Nephron (organoid): ENCODE data around the gene CD40.

ENCODE experiments used
- H3K27ac Mint-ChIP-seq, 3 experiments: 2 replicates each; pipeline ENCODE4 v1.8.0; 2020; ENCODE audit warnings: mixed read lengths in 3 of 3, mild to moderate bottlenecking in 2 of 3, moderate library complexity in 1 of 3
- H3K27me3 Mint-ChIP-seq: 2 replicates; pipeline ENCODE4 v1.8.0; 2021; ENCODE audit warnings: low read depth, mild to moderate bottlenecking, moderate library complexity, mixed read lengths
- H3K36me3 Mint-ChIP-seq: 2 replicates; pipeline ENCODE4 v1.8.0; 2020; ENCODE audit warnings: low read depth, mixed read lengths
- H3K4me1 Mint-ChIP-seq: 2 replicates; pipeline ENCODE4 v1.8.0; 2020; ENCODE audit warnings: mixed read lengths
- H3K4me3 Mint-ChIP-seq, 3 experiments: 2 replicates each; pipeline ENCODE4 v1.8.0; 2020; ENCODE audit warnings: mild to moderate bottlenecking in 3 of 3, mixed read lengths in 3 of 3, moderate library complexity in 2 of 3
- H3K9me3 Mint-ChIP-seq: 2 replicates; pipeline ENCODE4 v1.8.0; 2020; ENCODE audit warnings: mixed read lengths
- CTCF ChIP-seq, 3 experiments: fragments of 200-600 bp; sonication (generic); IDR thresholded peaks; one replicate each; pipeline ENCODE4 v1.5.0; 2021; ENCODE audit warnings: antibody characterized with exemption in 3 of 3; ENCODE audit not compliant: unreplicated experiment in 3 of 3

The CD40 gene

GRCh38 chr20:46114449-46114848 is 3.7 kb upstream of the CD40 start:
- H3K36me3 Mint-ChIP-seq: no peaks in the 10 kb centered on the region
- H3K27me3 Mint-ChIP-seq: peaks cover 77% of the 10 kb centered on the region

GRCh38 chr20:46118481-46119020 is 437 bp downstream of the CD40 start:
- Mint-ChIP-seq H3K27ac (peak overlapping the region in 2 of 3 experiments; percentile 49 to 52), H3K4me3 (peak overlapping the region; percentile 76 to 87 (median 83)), H3K36me3 (no peaks in the 10 kb centered on the region), H3K27me3 (peaks cover 71% of the 10 kb centered on the region), H3K9me3 (peaks cover 3% of the 10 kb centered on the region), H3K4me1 (no peaks in the 10 kb centered on the region)
- no peak for TF ChIP-seq CTCF (IDR thresholded peaks at IDR 0.05; ENCODE audit: unreplicated experiment in 3 of 3)

More at GRCh38 chr20:46114449-46114848, 3.7 kb upstream of the CD40 start:
- no peak for TF ChIP-seq CTCF (IDR thresholded peaks at IDR 0.05; ENCODE audit: unreplicated experiment in 3 of 3)
- Mint-ChIP-seq H3K27ac (no peak overlapping the region), H3K9me3 (peaks cover 3% of the 10 kb centered on the region), H3K4me3 (peak overlapping the region in 1 of 3 experiments; percentile 15), H3K4me1 (no peaks in the 10 kb centered on the region)

- Mint-ChIP-seq H3K27me3 (peaks cover 70% of the 10 kb centered on the region), H3K9me3 (peaks cover 3% of the 10 kb centered on the region), H3K4me1 (no peaks in the 10 kb centered on the region), H3K36me3 (no peaks in the 10 kb centered on the region), H3K4me3 (no peak overlapping the region), H3K27ac (no peak overlapping the region)
- TF ChIP-seq CTCF (IDR thresholded peaks at IDR 0.05; ENCODE audit: unreplicated experiment in 3 of 3): no peak
These were observed 973 bp downstream of the CD40 start for GRCh38 chr20:46119028-46119546.

- TF ChIP-seq CTCF (IDR thresholded peaks at IDR 0.05; ENCODE audit: unreplicated experiment in 3 of 3): no peak
- Mint-ChIP-seq H3K4me1 (no peaks in the 10 kb centered on the region), H3K27ac (no peak overlapping the region), H3K36me3 (no peaks in the 10 kb centered on the region), H3K4me3 (no peak overlapping the region), H3K9me3 (peaks cover 3% of the 10 kb centered on the region), H3K27me3 (peaks cover 66% of the 10 kb centered on the region)
These were observed 1.4 kb downstream of the CD40 start for GRCh38 chr20:46119547-46119946.

- H3K4me3 Mint-ChIP-seq: no peak overlapping the region
- no peak overlapping the region for H3K27ac Mint-ChIP-seq
- no peak for TF ChIP-seq CTCF (IDR thresholded peaks at IDR 0.05; ENCODE audit: unreplicated experiment in 3 of 3)
- H3K9me3 Mint-ChIP-seq: peaks cover 3% of the 10 kb centered on the region
- no peaks in the 10 kb centered on the region for H3K36me3 Mint-ChIP-seq
- no peaks in the 10 kb centered on the region for H3K4me1 Mint-ChIP-seq
- peaks cover 62% of the 10 kb centered on the region for H3K27me3 Mint-ChIP-seq
These were observed 2.0 kb downstream of the CD40 start for GRCh38 chr20:46120136-46120535.
